ENCODE results near the gene LARGE2. TPM values are rescaled to one million over a fixed set of nuclear protein-coding genes. Genes with fewer than 3 reads are reported as not detected.

Gene LARGE2
- total and polyA plus RNA-seq, 2 experiments from 2014 or later: 89.8 to 107 TPM

- TF ChIP-seq ZNF462 (CRISPR knock-in tag; IDR thresholded peaks at IDR 0.05) (no peak), REST (IDR thresholded peaks at IDR 0.05; ENCODE audit: unreplicated experiment) (no peak), NANOG (IDR thresholded peaks at IDR 0.05; ENCODE audit: borderline replicate concordance) (no peak), CTCF (conservative IDR thresholded peaks at IDR 0.05; ENCODE audit: low read depth in 2 of 2) (no peak), EZH2 (IDR thresholded peaks at IDR 0.05; ENCODE audit: low read depth, unreplicated experiment) (no peak), ETS1 (IDR thresholded peaks at IDR 0.05) (no peak)
Measured at GRCh38 chr11:45936511-45937054, 14.1 kb downstream of the LARGE2 start (continued).
